ENCODE results near the gene AGAP1. TPM values are rescaled to one million over a fixed set of nuclear protein-coding genes. Genes with fewer than 3 reads are reported as not detected.

AGAP1 gene
- total RNA-seq, 4 donors from 2014 or later: 33.7 to 55.2 (median 37.5) TPM

DNA sequence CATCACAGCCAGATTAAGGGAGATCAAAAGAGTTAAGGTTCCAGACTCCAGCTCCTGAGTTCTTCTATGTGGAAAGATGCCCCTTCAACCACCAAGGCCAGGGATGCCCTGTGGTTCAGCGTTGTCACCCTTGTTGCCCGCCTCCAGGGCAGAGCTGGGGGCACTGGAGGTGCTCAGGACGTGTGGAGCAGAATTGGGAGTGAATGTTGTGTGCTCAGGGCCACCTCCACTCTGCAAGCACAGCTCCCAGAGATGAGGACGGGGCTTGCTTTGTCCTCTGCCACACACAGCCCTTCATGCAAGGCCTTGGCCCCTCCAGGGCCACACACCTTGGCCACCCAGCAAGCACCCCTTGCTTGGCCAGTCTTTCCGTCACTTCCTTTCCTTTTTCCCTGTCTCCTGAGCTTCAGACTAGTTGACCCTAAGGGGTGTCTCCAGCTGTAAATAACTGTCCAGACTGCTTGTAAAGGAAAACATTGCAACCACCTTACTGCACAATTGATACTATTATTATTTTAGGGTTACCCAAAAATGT is 103.3 kb downstream of the AGAP1 start:
- Histone ChIP-seq H3K4me1 (peaks cover 0 to 47% (median 3%) of the 10 kb centered on the region in 3 donors), H3K27ac (no peak overlapping the region), H3K36me3 (no peaks in the 10 kb centered on the region), H3K27me3 (no peaks in the 10 kb centered on the region), H3K4me3 (no peak overlapping the region), H3K9me3 (no peaks in the 10 kb centered on the region)
- no peak for ATAC-seq
- TF ChIP-seq EP300 (IDR thresholded peaks at IDR 0.05) (no peak), POLR2A (IDR thresholded peaks at IDR 0.05) (no peak), CTCF (IDR thresholded peaks at IDR 0.05) (no peak), POLR2AphosphoS5 (IDR thresholded peaks at IDR 0.05) (no peak)
- 86 to 100% methylated on average over 1 to 3 of the region's 5 CpGs for WGBS, 2 donors (ENCODE audit: low coverage in 1 of 2)

DNA sequence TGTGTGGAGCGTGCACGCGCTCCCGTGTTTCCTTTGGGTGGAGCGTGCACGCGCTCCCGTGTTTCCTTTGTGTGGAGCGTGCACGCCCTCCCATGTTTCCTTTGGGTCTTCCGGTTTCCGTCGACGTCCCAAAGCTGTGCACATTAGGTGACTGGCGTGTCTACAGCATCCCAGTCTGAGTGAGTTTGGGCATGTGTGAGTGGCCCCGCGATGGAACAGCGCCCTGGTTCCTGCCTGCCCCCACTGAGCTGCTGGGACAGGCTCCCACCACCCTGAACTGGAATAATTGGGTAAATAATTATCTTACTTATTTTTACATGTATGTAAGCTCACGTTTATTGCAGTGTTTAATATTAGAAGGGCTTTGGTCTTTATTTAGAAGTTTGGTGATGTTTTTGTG is 104.2 kb downstream of the AGAP1 start:
- Histone ChIP-seq H3K4me1 (peaks cover 0 to 50% (median 3%) of the 10 kb centered on the region in 3 donors), H3K27me3 (no peaks in the 10 kb centered on the region), H3K27ac (no peak overlapping the region), H3K9me3 (no peaks in the 10 kb centered on the region), H3K4me3 (no peak overlapping the region), H3K36me3 (no peaks in the 10 kb centered on the region)
- TF ChIP-seq EP300 (IDR thresholded peaks at IDR 0.05): no peak
- TF ChIP-seq POLR2AphosphoS5 (IDR thresholded peaks at IDR 0.05): no peak
- no peak for TF ChIP-seq POLR2A (IDR thresholded peaks at IDR 0.05)
- no peak for TF ChIP-seq CTCF (IDR thresholded peaks at IDR 0.05)
- no peak for ATAC-seq
- WGBS, 2 donors (ENCODE audit: low coverage in 1 of 2): 78 to 91% methylated on average over 4 to 6 of the region's 19 CpGs

DNA sequence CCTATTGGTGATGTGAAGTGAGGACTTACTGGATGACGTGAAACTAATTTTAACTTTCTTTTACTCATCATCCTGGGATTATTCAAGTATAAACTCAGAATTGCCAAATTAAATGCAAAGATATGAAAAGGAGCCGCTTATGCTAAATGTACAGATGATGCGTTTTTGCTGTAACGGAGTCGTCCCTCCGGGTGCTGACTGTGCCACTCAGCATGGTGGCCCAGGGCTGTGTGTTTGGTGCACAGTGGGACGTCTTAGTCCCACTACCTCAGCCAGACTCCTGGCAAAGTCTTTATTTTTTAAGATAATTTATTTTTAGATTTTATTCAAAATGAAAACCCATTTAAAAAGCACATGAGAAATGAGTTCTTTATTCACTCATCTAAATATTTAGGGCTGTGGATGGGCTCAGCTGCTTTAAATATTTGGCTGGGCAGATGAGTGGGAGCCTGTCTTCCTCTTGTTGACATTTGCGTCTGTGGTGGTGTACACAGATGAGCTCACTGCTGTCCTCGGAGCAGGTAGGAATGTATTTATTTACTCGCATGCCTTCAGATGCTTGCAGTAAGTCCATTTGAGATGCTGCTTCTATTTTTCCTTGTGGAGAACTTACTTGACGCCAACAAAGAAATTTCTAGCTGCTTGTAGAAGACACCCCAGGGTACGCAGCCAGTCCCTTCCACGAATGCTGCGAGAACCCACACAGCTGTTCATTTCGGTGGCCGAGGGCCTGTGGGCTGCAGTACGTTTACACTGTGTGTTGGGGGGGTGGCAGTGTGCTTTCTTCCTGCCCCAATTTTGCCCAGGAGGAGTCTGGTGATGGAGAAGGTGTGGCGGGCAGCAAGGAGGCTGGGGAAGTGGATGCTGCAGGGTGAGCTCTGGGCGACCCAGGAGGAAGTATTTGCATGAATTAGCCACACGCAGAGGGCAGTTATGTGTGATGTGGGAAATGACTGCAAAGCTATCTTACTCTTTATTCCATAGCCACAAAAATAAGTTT is 105.0 kb downstream of the AGAP1 start:
- ATAC-seq: no peak
- H3K4me1 ChIP-seq: peaks cover 0 to 50% (median 3%) of the 10 kb centered on the region in 3 donors
- 51 to 83% methylated on average over 10 to 18 of the region's 20 CpGs for WGBS, 2 donors (ENCODE audit: low coverage in 1 of 2)

GRCh38 chr2:235599596-235600338 is 105.9 kb downstream of the AGAP1 start:
- no peaks in the 10 kb centered on the region for H3K9me3 ChIP-seq
- peaks cover 0 to 48% (median 3%) of the 10 kb centered on the region in 3 donors for H3K4me1 ChIP-seq
- no peak for ATAC-seq
- peak overlapping the region in 1 of 4 donors; percentile 42 for H3K27ac ChIP-seq
- H3K36me3 ChIP-seq: no peaks in the 10 kb centered on the region
- no peak overlapping the region for H3K4me3 ChIP-seq
- 63 to 76% methylated on average over 6 of the region's 16 CpGs for WGBS, 2 donors (ENCODE audit: low coverage in 1 of 2)
- TF ChIP-seq POLR2A (IDR thresholded peaks at IDR 0.05): no peak
- no peak for TF ChIP-seq POLR2AphosphoS5 (IDR thresholded peaks at IDR 0.05)
- no peak for TF ChIP-seq EP300 (IDR thresholded peaks at IDR 0.05)
- no peak for TF ChIP-seq CTCF (IDR thresholded peaks at IDR 0.05)
- no peaks in the 10 kb centered on the region for H3K27me3 ChIP-seq

More for the DNA sequence above, 105.0 kb downstream of the AGAP1 start:
- no peaks in the 10 kb centered on the region for H3K36me3 ChIP-seq
- H3K27ac ChIP-seq: peak overlapping the region in 1 of 4 donors; percentile 42
- H3K27me3 ChIP-seq: no peaks in the 10 kb centered on the region
- no peak for TF ChIP-seq EP300 (IDR thresholded peaks at IDR 0.05)
- TF ChIP-seq POLR2AphosphoS5 (IDR thresholded peaks at IDR 0.05): no peak
- TF ChIP-seq CTCF (IDR thresholded peaks at IDR 0.05): no peak
- TF ChIP-seq POLR2A (IDR thresholded peaks at IDR 0.05): no peak
- H3K4me3 ChIP-seq: no peak overlapping the region
- H3K9me3 ChIP-seq: no peaks in the 10 kb centered on the region
